ENCODE results near the gene SFXN2. TPM values are rescaled to one million over a fixed set of nuclear protein-coding genes. Genes with fewer than 3 reads are reported as not detected.
"Not testable (repeated sequence)": the region's sequence is repeated elsewhere in the genome, so short reads cannot be mapped to it uniquely, and the experiment has no call there.

SFXN2 gene
- total RNA-seq, 2 donors from 2014 or later: 30.5 to 32.9 TPM

DNA sequence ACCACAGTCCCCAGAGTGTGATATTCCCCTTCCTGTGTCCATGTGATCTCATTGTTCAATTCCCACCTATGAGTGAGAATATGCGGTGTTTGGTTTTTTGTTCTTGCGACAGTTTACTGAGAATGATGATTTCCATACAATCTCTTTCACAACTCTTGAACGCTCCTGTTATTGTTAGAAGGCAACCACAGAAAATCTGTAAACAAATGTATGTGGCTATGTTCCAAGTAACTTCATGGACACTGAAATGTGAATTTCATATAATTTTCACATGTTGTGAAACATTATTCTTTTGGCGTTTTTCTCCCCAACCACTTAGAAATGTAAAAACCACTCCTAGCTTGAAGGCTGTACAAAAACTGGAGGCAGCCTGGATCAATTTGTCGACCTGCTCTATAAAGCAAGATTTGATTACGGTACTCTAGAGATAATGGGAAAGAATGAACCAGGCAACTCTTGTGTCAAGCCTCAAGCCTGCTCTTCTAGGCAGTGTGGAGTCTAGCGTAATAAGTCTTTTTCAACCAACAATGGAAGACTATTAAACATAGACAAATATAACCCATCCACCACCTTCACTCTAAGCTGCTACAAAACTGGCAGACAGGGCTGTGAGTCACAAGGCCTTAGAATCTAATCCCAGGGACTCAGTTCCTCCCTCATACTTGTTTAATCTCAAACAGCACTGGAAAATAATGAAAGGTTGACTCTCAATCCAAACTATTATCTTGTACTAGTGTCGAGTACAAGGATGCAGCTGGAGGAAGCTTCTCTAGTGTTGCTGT, 23.0 kb upstream of the SFXN2 start:
- H3K9me3 Mint-ChIP-seq: no peaks in the 10 kb centered on the region
- no peak overlapping the region for H3K4me3 Mint-ChIP-seq
- TF ChIP-seq, protein P1, sequence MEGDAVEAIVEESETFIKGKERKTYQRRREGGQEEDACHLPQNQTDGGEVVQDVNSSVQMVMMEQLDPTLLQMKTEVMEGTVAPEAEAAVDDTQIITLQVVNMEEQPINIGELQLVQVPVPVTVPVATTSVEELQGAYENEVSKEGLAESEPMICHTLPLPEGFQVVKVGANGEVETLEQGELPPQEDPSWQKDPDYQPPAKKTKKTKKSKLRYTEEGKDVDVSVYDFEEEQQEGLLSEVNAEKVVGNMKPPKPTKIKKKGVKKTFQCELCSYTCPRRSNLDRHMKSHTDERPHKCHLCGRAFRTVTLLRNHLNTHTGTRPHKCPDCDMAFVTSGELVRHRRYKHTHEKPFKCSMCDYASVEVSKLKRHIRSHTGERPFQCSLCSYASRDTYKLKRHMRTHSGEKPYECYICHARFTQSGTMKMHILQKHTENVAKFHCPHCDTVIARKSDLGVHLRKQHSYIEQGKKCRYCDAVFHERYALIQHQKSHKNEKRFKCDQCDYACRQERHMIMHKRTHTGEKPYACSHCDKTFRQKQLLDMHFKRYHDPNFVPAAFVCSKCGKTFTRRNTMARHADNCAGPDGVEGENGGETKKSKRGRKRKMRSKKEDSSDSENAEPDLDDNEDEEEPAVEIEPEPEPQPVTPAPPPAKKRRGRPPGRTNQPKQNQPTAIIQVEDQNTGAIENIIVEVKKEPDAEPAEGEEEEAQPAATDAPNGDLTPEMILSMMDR (conservative IDR thresholded peaks at IDR 0.05): no peak
- peaks cover 5% of the 10 kb centered on the region for H3K4me1 Mint-ChIP-seq
- no peak overlapping the region for H3K4me3 ChIP-seq (ENCODE audit: low read length)
- no peaks in the 10 kb centered on the region for H3K27me3 ChIP-seq (ENCODE audit: control insufficient read depth, insufficient read depth, low read length, poor library complexity, severe bottlenecking)
- peak overlapping the region; percentile 49 for H3K27ac Mint-ChIP-seq
- no peak overlapping the region for H3K27ac ChIP-seq (ENCODE audit: low read depth, low read length)
- no peak overlapping the region for H3K9ac ChIP-seq (ENCODE audit: extremely low read depth, low read length, poor library complexity, severe bottlenecking)
- H3K27me3 Mint-ChIP-seq (ENCODE audit: insufficient read depth): no peaks in the 10 kb centered on the region
- WGBS, 2 experiments (ENCODE audit: insufficient coverage in 1 of 2, insufficient read length in 1 of 2): 94 to 97% methylated on average over 5 to 8 of the region's 8 CpGs
- peaks cover 9% of the 10 kb centered on the region for H3K36me3 ChIP-seq (ENCODE audit: control insufficient read depth, insufficient read depth, low read length)
- H3K36me3 Mint-ChIP-seq (ENCODE audit: low read depth): peaks cover 31% of the 10 kb centered on the region
- DNase-seq: no peak
- H3K9me3 ChIP-seq (ENCODE audit: control insufficient read depth, low read length): no peaks in the 10 kb centered on the region
- no peaks in the 10 kb centered on the region for H3K4me1 ChIP-seq (ENCODE audit: control insufficient read depth, insufficient read depth, low read length)

DNA sequence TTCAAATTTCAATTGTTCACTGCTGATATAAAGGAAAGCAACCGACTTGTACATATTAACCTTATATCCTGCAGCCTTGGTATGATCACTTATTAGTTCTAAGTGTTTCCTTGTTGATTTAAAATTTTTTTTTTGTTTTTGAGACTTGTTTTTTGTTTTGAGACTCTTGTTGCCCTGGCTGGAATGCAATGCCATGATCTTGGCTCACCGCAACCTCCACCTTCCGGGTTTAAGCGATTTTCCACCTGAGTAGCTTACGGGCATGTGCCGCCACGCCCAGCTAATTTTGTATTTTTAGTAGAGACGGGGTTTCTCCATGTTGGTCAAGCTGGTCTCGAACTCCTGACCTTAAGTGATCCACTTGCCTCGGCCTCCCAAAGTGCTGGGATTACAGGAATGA, 19.0 kb upstream of the SFXN2 start:
- not testable (repeated sequence) for H3K4me1 Mint-ChIP-seq; H3K27ac Mint-ChIP-seq; H3K27me3 Mint-ChIP-seq (ENCODE audit: insufficient read depth); DNase-seq; H3K27me3 ChIP-seq (ENCODE audit: control insufficient read depth, insufficient read depth, low read length, poor library complexity, severe bottlenecking); H3K4me3 ChIP-seq (ENCODE audit: low read length); H3K27ac ChIP-seq (ENCODE audit: low read depth, low read length); H3K9ac ChIP-seq (ENCODE audit: extremely low read depth, low read length, poor library complexity, severe bottlenecking); H3K9me3 ChIP-seq (ENCODE audit: control insufficient read depth, low read length); H3K4me1 ChIP-seq (ENCODE audit: control insufficient read depth, insufficient read depth, low read length); H3K9me3 Mint-ChIP-seq; H3K4me3 Mint-ChIP-seq
- 93 to 98% methylated on average over 7 to 10 of the region's 10 CpGs for WGBS, 2 experiments (ENCODE audit: insufficient coverage in 1 of 2, insufficient read length in 1 of 2)
- H3K36me3 Mint-ChIP-seq (ENCODE audit: low read depth): peaks cover 43% of the 10 kb centered on the region
- H3K36me3 ChIP-seq (ENCODE audit: control insufficient read depth, insufficient read depth, low read length): peaks cover 35% of the 10 kb centered on the region

DNA sequence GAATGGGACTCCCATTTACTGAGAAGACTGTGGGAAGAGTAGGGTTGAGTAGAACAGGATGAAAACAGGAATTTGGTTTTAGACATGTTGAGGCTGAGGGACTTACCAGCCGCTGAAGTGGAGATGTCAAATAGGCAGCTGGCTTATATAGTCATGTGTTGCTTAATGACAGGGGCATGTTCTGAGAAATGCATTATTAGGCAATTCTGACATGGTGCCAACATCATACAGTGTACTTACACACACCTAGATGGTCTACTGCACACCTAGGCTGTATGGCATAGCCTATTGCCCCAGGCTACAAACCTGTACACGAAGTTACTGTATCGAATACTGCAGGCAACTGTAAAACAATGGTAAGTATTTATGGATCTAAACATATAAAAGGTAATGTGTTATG, 17.7 kb upstream of the SFXN2 start:
- no peak overlapping the region for H3K27ac ChIP-seq (ENCODE audit: low read depth, low read length)
- no peak overlapping the region for H3K9ac ChIP-seq (ENCODE audit: extremely low read depth, low read length, poor library complexity, severe bottlenecking)
- peaks cover 38% of the 10 kb centered on the region for H3K36me3 ChIP-seq (ENCODE audit: control insufficient read depth, insufficient read depth, low read length)
- Mint-ChIP-seq H3K27ac (no peak overlapping the region), H3K36me3 (ENCODE audit: low read depth) (peaks cover 43% of the 10 kb centered on the region), H3K4me3 (no peak overlapping the region), H3K27me3 (ENCODE audit: insufficient read depth) (no peaks in the 10 kb centered on the region), H3K9me3 (no peaks in the 10 kb centered on the region), H3K4me1 (no peaks in the 10 kb centered on the region)
- TF ChIP-seq, protein P1 (conservative IDR thresholded peaks at IDR 0.05): no peak
- H3K9me3 ChIP-seq (ENCODE audit: control insufficient read depth, low read length): no peaks in the 10 kb centered on the region
- no peaks in the 10 kb centered on the region for H3K27me3 ChIP-seq (ENCODE audit: control insufficient read depth, insufficient read depth, low read length, poor library complexity, severe bottlenecking)
- H3K4me3 ChIP-seq (ENCODE audit: low read length): no peak overlapping the region
- 97% methylated on average over 3 of the region's 3 CpGs; no CpG with 5 or more reads in 1 of the 2 experiments for WGBS, 2 experiments (ENCODE audit: insufficient coverage in 1 of 2, insufficient read length in 1 of 2)
- no peaks in the 10 kb centered on the region for H3K4me1 ChIP-seq (ENCODE audit: control insufficient read depth, insufficient read depth, low read length)
- DNase-seq: no peak

All from endodermal cell (in vitro differentiated cells).